GM12878 (cell line): Measurements from ENCODE around the gene CYB5B. TPM values are rescaled to one million over a fixed set of nuclear protein-coding genes. Genes with fewer than 3 reads are reported as not detected.

Experiments
- ATAC-seq: fragments of 200-7000 bp; cut with Tn5 transposase; 3 replicates; pipeline ENCODE4 v1.9.1; 2020; ENCODE audit warnings: mild to moderate bottlenecking, moderate library complexity
- BruUV-seq: library from RNA; stranded (reverse); fragments of 400-500 nt; replicated peaks from 2 replicates; lab custom pipeline; 2021; lab: Mats Ljungman, UMichigan
- CTCF ChIA-PET: fragments of 300-600 bp; sonication (Branson Sonifier 250); formaldehyde crosslinking; extraction: SDS; loops from one replicate; lab custom pipeline; 2021; ENCODE audit warnings: inconsistent platforms; lab: Yijun Ruan, JAX
- POLR2A ChIA-PET: fragments of 350-600 bp; formaldehyde crosslinking; extraction: SDS; loops from one replicate; lab custom pipeline; 2021; ENCODE audit warnings: inconsistent platforms; lab: Charles Lee
- RAD21 ChIA-PET: fragments of 300-600 bp; sonication (Branson Sonifier 250); formaldehyde crosslinking; loops from one replicate; lab custom pipeline; 2023; ENCODE audit warnings: antibody characterized with exemption; ENCODE audit not compliant: unreplicated experiment; lab: Charles Lee
- SMC1A ChIA-PET: fragments of 300-600 bp; sonication (Branson Sonifier 250); formaldehyde crosslinking; loops from one replicate; lab custom pipeline; 2023; ENCODE audit not compliant: unreplicated experiment, uncharacterized antibody; lab: Charles Lee
- DNase-seq: peaks from one replicate; pipeline ENCODE4 v3.0.0-alpha.2; 2011; ENCODE audit warnings: low read depth, low spot score
- FAIRE-seq: peaks from 3 replicates; lab custom pipeline; 2011; peaks lifted over from hg19 to GRCh38; lab: Jason Lieb, UNC
- H2AFZ ChIP-seq: 2 replicates; pipeline ENCODE4 v1.6.0; 2011; ENCODE audit warnings: low read depth, low read length, control low read depth; ENCODE audit not compliant: control insufficient read depth
- H3K27ac ChIP-seq: 2 replicates; pipeline ENCODE4 v1.5.1; 2011; ENCODE audit warnings: control low read depth; ENCODE audit not compliant: control insufficient read depth, insufficient read depth
- H3K27me3 ChIP-seq, 2 experiments: replicated peaks in 1 of 2; 2 replicates each; pipeline versions ENCODE4 v1.6.0 to v1.6.1; 2011; ENCODE audit warnings: low read length in 1 of 2; ENCODE audit not compliant: control insufficient read depth in 2 of 2, insufficient read depth in 2 of 2
- H3K36me3 ChIP-seq, 2 experiments: 2 replicates each; pipeline ENCODE4 v1.5.1; 2011; ENCODE audit warnings: low read length in 1 of 2; ENCODE audit not compliant: control insufficient read depth in 2 of 2, insufficient read depth in 2 of 2
- H3K4me1 ChIP-seq: 2 replicates; pipeline ENCODE4 v1.6.1; 2011; ENCODE audit warnings: mild to moderate bottlenecking, low read length, moderate library complexity, mixed read lengths; ENCODE audit not compliant: control insufficient read depth, insufficient read depth
- H3K4me2 ChIP-seq: 2 replicates; pipeline ENCODE4 v1.6.0; 2011; ENCODE audit warnings: control low read depth; ENCODE audit not compliant: control insufficient read depth, insufficient read depth
- H3K4me3 ChIP-seq: fragments of 200-600 bp; sonication (generic); 2 replicates; pipeline ENCODE4 v1.5.1; 2016
- H3K79me2 ChIP-seq: 2 replicates; pipeline ENCODE4 v1.6.0; 2011; ENCODE audit warnings: low read length; ENCODE audit not compliant: control insufficient read depth, insufficient read depth
- H3K9ac ChIP-seq: 2 replicates; pipeline ENCODE4 v1.8.0; 2011; ENCODE audit warnings: low read length, control low read depth, mixed read lengths; ENCODE audit not compliant: control insufficient read depth, insufficient read depth
- H3K9me3 ChIP-seq: replicated peaks from 3 replicates; pipeline ENCODE4 v1.5.1; 2011; ENCODE audit warnings: mild to moderate bottlenecking, low read length; ENCODE audit not compliant: control insufficient read depth, insufficient read depth
- H4K20me1 ChIP-seq: 2 replicates; pipeline ENCODE4 v1.6.0; 2011; ENCODE audit not compliant: control insufficient read depth, insufficient read depth
- EED ChIP-seq: sonication (generic); IDR thresholded peaks from 2 replicates; pipeline ENCODE4 v1.6.1; 2016; ENCODE audit warnings: antibody characterized with exemption, low read depth
- SREBF1 ChIP-seq: IDR thresholded peaks from 2 replicates; pipeline ENCODE4 v1.6.1; 2012; ENCODE audit warnings: mild to moderate bottlenecking, low read length
- WGBS: methylation state at CpG from one replicate; pipeline ENCODE4 v1.1.6; 2016; ENCODE audit warnings: low lambda C conversion rate; ENCODE audit not compliant: insufficient replicate concordance, insufficient coverage; ENCODE audit errors: missing lambda C conversion rate; 5-methylcytosine and 5-hydroxymethylcytosine counted together
- in situ Hi-C: fragments of 300-500 bp; cut with MboI; formaldehyde crosslinking; loops from 9 replicates; pipeline ENCODE4 v1.14.3; 2018; ENCODE audit warnings: mixed read lengths
- intact Hi-C: fragments of 100-400 bp; cut with micrococcal nuclease; formaldehyde crosslinking; loops from one replicate; pipeline ENCODE4 v1.14.2; 2022; ENCODE audit not compliant: unreplicated experiment
- polyA plus RNA-seq, 11 experiments: library from polyadenylated mRNA; depleted of rRNA in 4 of 11; unstranded in 6 of 11; stranded (reverse) in 5 of 11; fragments of >200 nt; fragmentation: Nextera tagmentation in 4 of 11; fragmentation: Illumina TruSeq in 1 of 11; extraction: Ambion mirVana in 4 of 11; extraction: Trizol in 1 of 11; gene quantifications; 1 replicate in 1 of 11; 2 replicates in 10 of 11; pipeline versions ENCODE4 v1.2.1 to v1.2.3, GENCODE V29; 2011 to 2016; ENCODE audit warnings: inconsistent platforms in 2 of 11, missing spikeins in 2 of 11, low read depth in 1 of 11
- total RNA-seq, 4 experiments: library from RNA; depleted of rRNA in 3 of 4; stranded (reverse); fragments of >200 nt in 3 of 4; fragmentation: Illumina TruSeq in 1 of 4; extraction: Trizol in 1 of 4; gene quantifications; 2 replicates each; pipeline versions ENCODE4 v1.2.1 to v1.2.3, GENCODE V29; 2013 to 2021
- TF ChIP-seq, protein P1 (sequence below): fragments of 450-650 bp; formaldehyde crosslinking; IDR thresholded peaks from 2 replicates; pipeline ENCODE4 v1.4.0; 2020; ENCODE audit warnings: mild to moderate bottlenecking, moderate library complexity

CYB5B gene
- total and polyA plus RNA-seq, 10 of the 15 experiments (the other 5 are each of a cell fraction or from before 2014, with no cell fraction given), result 145 to 305 (median 179) TPM

DNA sequence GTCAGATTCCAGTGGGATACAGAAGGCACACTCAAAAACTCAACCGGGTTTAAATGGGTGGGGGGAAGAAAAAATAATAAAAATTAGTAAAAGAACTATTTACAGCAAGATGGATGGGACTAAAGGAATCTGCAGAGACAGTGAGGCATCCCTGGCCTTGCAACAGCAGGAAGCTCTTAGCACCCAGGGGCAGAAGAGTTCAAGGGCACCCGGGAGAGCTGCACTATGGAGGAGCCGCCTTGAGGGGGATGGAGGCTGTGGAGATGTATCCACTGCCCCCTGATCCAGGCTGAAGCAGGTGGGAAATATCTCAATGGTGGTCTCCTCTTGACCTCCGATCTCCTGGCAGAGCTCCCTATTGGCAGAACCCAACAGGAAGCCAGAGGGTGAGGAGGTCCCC lies 72.0 kb downstream of the CYB5B start:
- ChIA-PET POLR2A (interaction anchor here (0.5 kb wide), 1 partner anchor 87 kb away, joined by 3 read pairs; no protein-coding TSS in a partner anchor), SMC1A (interaction anchor here (1.3 kb wide), 1 partner anchor 28 kb away, joined by 3 read pairs; no protein-coding TSS in a partner anchor), RAD21 (no interaction called here), CTCF (interaction anchor here (0.7 to 2.4 kb wide), 4 partner anchors 20 to 151 kb away, joined by 3 to 17 read pairs (median 4); no protein-coding TSS in a partner anchor)
- DNase-seq, result no peak
- BruUV-seq, result no TSS peak
- Histone ChIP-seq H3K9me3 (no peaks in the 10 kb centered on the region), H3K27ac (no peak overlapping the region), H3K4me3 (no peak overlapping the region), H3K79me2 (no peaks in the 10 kb centered on the region), H3K4me2 (no peak overlapping the region), H4K20me1 (no peaks in the 10 kb centered on the region), H2AFZ (no peak overlapping the region), H3K27me3 (no peaks in the 10 kb centered on the region), H3K4me1 (peaks cover under 1% of the 10 kb centered on the region; the same call in 1 of the 2 replicates), H3K9ac (no peak overlapping the region), H3K36me3 (no peaks in the 10 kb centered on the region)
- intact Hi-C loops, result no loop called here
- WGBS, result 83% methylated on average over 4 of the region's 4 CpGs
- TF ChIP-seq, protein P1, sequence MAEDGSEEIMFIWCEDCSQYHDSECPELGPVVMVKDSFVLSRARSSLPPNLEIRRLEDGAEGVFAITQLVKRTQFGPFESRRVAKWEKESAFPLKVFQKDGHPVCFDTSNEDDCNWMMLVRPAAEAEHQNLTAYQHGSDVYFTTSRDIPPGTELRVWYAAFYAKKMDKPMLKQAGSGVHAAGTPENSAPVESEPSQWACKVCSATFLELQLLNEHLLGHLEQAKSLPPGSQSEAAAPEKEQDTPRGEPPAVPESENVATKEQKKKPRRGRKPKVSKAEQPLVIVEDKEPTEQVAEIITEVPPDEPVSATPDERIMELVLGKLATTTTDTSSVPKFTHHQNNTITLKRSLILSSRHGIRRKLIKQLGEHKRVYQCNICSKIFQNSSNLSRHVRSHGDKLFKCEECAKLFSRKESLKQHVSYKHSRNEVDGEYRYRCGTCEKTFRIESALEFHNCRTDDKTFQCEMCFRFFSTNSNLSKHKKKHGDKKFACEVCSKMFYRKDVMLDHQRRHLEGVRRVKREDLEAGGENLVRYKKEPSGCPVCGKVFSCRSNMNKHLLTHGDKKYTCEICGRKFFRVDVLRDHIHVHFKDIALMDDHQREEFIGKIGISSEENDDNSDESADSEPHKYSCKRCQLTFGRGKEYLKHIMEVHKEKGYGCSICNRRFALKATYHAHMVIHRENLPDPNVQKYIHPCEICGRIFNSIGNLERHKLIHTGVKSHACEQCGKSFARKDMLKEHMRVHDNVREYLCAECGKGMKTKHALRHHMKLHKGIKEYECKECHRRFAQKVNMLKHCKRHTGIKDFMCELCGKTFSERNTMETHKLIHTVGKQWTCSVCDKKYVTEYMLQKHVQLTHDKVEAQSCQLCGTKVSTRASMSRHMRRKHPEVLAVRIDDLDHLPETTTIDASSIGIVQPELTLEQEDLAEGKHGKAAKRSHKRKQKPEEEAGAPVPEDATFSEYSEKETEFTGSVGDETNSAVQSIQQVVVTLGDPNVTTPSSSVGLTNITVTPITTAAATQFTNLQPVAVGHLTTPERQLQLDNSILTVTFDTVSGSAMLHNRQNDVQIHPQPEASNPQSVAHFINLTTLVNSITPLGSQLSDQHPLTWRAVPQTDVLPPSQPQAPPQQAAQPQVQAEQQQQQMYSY (CRISPR knock-in tag), result no peak
- TF ChIP-seq EED, result no peak
- in situ Hi-C loops, result no loop called here
- no peak; the same call in 2 of the 3 replicates for ATAC-seq
- FAIRE-seq, result no peak

DNA sequence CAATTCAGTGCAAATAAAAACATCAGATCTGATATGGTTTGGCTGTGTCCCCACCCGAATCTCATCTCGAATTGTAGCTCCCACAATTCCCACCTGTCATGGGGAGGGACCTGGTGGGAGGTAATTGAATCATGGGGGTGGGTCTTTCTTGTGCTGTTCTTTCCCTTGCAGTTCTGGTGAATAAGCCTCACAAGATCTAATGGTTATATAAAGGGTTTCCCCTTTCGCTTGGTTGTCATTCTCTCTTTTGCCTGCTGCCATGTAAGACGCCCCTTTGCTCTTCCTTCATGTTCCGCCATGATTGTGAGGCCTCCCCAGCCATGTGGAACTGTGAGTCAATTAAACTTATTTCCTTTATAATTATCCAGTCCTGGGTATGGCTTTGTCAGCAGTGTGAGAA lies 72.5 kb downstream of the CYB5B start:
- Histone ChIP-seq H4K20me1 (no peaks in the 10 kb centered on the region), H3K9ac (no peak overlapping the region), H3K9me3 (no peaks in the 10 kb centered on the region), H3K27me3 (no peaks in the 10 kb centered on the region), H3K4me3 (no peak overlapping the region), H3K4me1 (peaks cover 6% of the 10 kb centered on the region), H3K4me2 (no peak overlapping the region), H3K27ac (no peak overlapping the region), H2AFZ (no peak overlapping the region), H3K36me3 (no peaks in the 10 kb centered on the region), H3K79me2 (no peaks in the 10 kb centered on the region)
- no TSS peak for BruUV-seq
- ChIA-PET RAD21 (no interaction called here), POLR2A (no interaction called here), SMC1A (no interaction called here), CTCF (interaction anchor here (0.7 to 0.9 kb wide), 2 partner anchors 62 to 151 kb away, joined by 3 to 4 read pairs; no protein-coding TSS in a partner anchor)
- intact Hi-C loops (no loop called here), in situ Hi-C loops (no loop called here)
- no peak for TF ChIP-seq SREBF1
- 52% methylated on average over 5 of the region's 5 CpGs for WGBS
- DNase-seq, result no peak
- FAIRE-seq, result no peak
- ATAC-seq, result no peak
